K562 (cell line): ENCODE results near the gene B3GALT4. TPM values are rescaled to one million over a fixed set of nuclear protein-coding genes. Genes with fewer than 3 reads are reported as not detected.

Experiments
- BCOR ChIP-seq: fragments of 450-650 bp; IDR thresholded peaks from 2 replicates; pipeline ENCODE4 v1.6.1; 2016
- JUN ChIP-seq, 2 experiments: sonication (generic) in 1 of 2; formaldehyde crosslinking in 1 of 2; IDR thresholded peaks; 2 replicates each; pipeline versions ENCODE4 v1.6.1 to v1.8.0; 2012 to 2022; ENCODE audit warnings: borderline replicate concordance in 2 of 2, mild to moderate bottlenecking in 2 of 2, improper control_type of control experiment in 1 of 2, low read depth in 1 of 2, low read length in 1 of 2, missing genetic modification reagents in 1 of 2
- PHF20 ChIP-seq: fragments of 450-650 bp; IDR thresholded peaks from 2 replicates; pipeline ENCODE4 v1.6.1; 2018; ENCODE audit not compliant: partially characterized antibody
- YY1 ChIP-seq, 3 experiments: IDR thresholded peaks; 2 replicates each; pipeline ENCODE4 v1.6.1; 2011; ENCODE audit warnings: low read length in 2 of 3, mild to moderate bottlenecking in 2 of 3, moderate library complexity in 2 of 3, borderline replicate concordance in 1 of 3, control low read depth in 1 of 3, low read depth in 1 of 3; ENCODE audit not compliant: insufficient read depth in 3 of 3, insufficient replicate concordance in 2 of 3, control insufficient read depth in 1 of 3, insufficient read length in 1 of 3; ENCODE audit errors: extremely low read depth in 1 of 3
- polyA plus RNA-seq, 8 experiments: library from polyadenylated mRNA; depleted of rRNA in 4 of 8; stranded (reverse) in 5 of 8; unstranded in 3 of 8; fragments of >200 nt; fragmentation: Nextera tagmentation in 2 of 8; fragmentation: Illumina TruSeq in 1 of 8; extraction: Ambion mirVana in 2 of 8; extraction: Trizol in 1 of 8; gene quantifications; 2 replicates each; pipeline versions ENCODE4 v1.2.1 to v1.2.3, GENCODE V29; 2011 to 2014; ENCODE audit warnings: inconsistent platforms in 1 of 8, missing spikeins in 1 of 8
- total RNA-seq, 7 experiments: library from RNA; depleted of rRNA in 6 of 7; stranded (reverse); fragments of >200 nt in 6 of 7; fragmentation: Illumina TruSeq in 2 of 7; extraction: Trizol in 2 of 7; gene quantifications; 2 replicates each; pipeline versions ENCODE4 v1.2.1 to v1.2.3, GENCODE V29; 2011 to 2021; ENCODE audit warnings: low replicate concordance in 1 of 7
- TF ChIP-seq, protein P1 (sequence below): fragments of 250-450 bp; sonication (Bioruptor Pico); IDR thresholded peaks from 2 replicates; pipeline ENCODE4 v1.5.0; 2021
- TF ChIP-seq, protein P2 (sequence below): fragments of 250-450 bp; sonication (Bioruptor Pico); IDR thresholded peaks from 2 replicates; pipeline ENCODE4 v1.4.0; 2020; ENCODE audit warnings: mild to moderate bottlenecking, moderate library complexity
- TF ChIP-seq, protein P3 (sequence below): fragments of 450-650 bp; IDR thresholded peaks from 2 replicates; pipeline ENCODE4 v1.6.1; 2016
- TF ChIP-seq, protein P4 (sequence below), 2 experiments: fragments of 450-650 bp; IDR thresholded peaks; 2 replicates each; pipeline ENCODE4 v1.6.1; 2016; ENCODE audit warnings: mild to moderate bottlenecking in 2 of 2, borderline replicate concordance in 1 of 2, low read depth in 1 of 2, moderate library complexity in 1 of 2
- TF ChIP-seq, protein P5 (sequence below), 2 experiments: fragments of 150-350 bp in 1 of 2; IDR thresholded peaks; 2 replicates each; pipeline ENCODE4 v1.6.1; 2012 to 2016; ENCODE audit warnings: low read depth in 2 of 2, low read length in 2 of 2, mild to moderate bottlenecking in 1 of 2, moderate library complexity in 1 of 2

The B3GALT4 gene
- total and polyA plus RNA-seq, 9 of the 15 experiments (the other 6 are each of a cell fraction or from before 2014, with no cell fraction given): 0.11 to 1.3 (median 0.53) TPM; not detected in 1

DNA sequence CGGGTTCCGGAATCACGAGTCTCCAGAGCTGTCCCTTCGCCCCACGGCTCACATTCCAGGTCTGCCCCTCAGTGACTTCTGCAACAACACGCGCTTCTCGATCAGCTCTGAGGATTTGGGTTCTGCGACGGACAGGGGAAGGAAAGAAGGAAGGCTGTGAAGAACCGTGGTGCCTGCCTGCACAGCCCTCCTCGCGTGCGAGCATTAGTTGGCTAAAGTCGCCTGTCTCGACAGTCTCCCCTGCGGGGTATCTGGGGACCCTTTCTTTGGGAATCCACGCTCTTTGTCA is 28.3 kb upstream of the B3GALT4 start (continued):
- TF ChIP-seq, protein P1, sequence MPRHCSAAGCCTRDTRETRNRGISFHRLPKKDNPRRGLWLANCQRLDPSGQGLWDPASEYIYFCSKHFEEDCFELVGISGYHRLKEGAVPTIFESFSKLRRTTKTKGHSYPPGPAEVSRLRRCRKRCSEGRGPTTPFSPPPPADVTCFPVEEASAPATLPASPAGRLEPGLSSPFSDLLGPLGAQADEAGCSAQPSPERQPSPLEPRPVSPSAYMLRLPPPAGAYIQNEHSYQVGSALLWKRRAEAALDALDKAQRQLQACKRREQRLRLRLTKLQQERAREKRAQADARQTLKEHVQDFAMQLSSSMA (CRISPR knock-in tag): peak; percentile 16; the same call in 1 of the 2 replicates
- no peak for TF ChIP-seq PHF20
- no peak for TF ChIP-seq YY1 (IDR thresholded peaks at IDR 0.05; ENCODE audit: borderline replicate concordance in 1 of 3, control insufficient read depth in 1 of 3, extremely low read depth in 1 of 3, insufficient read depth in 3 of 3, insufficient read length in 1 of 3, insufficient replicate concordance in 2 of 3, low read depth in 1 of 3, low read length in 2 of 3)
- TF ChIP-seq, protein P2, sequence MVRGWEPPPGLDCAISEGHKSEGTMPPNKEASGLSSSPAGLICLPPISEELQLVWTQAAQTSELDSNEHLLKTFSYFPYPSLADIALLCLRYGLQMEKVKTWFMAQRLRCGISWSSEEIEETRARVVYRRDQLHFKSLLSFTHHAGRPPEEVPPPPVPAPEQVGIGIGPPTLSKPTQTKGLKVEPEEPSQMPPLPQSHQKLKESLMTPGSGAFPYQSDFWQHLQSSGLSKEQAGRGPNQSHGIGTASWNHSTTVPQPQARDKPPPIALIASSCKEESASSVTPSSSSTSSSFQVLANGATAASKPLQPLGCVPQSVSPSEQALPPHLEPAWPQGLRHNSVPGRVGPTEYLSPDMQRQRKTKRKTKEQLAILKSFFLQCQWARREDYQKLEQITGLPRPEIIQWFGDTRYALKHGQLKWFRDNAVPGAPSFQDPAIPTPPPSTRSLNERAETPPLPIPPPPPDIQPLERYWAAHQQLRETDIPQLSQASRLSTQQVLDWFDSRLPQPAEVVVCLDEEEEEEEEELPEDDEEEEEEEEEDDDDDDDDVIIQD (CRISPR knock-in tag): no peak
- TF ChIP-seq, protein P3, sequence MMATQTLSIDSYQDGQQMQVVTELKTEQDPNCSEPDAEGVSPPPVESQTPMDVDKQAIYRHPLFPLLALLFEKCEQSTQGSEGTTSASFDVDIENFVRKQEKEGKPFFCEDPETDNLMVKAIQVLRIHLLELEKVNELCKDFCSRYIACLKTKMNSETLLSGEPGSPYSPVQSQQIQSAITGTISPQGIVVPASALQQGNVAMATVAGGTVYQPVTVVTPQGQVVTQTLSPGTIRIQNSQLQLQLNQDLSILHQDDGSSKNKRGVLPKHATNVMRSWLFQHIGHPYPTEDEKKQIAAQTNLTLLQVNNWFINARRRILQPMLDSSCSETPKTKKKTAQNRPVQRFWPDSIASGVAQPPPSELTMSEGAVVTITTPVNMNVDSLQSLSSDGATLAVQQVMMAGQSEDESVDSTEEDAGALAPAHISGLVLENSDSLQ: no peak
- TF ChIP-seq, protein P4, sequence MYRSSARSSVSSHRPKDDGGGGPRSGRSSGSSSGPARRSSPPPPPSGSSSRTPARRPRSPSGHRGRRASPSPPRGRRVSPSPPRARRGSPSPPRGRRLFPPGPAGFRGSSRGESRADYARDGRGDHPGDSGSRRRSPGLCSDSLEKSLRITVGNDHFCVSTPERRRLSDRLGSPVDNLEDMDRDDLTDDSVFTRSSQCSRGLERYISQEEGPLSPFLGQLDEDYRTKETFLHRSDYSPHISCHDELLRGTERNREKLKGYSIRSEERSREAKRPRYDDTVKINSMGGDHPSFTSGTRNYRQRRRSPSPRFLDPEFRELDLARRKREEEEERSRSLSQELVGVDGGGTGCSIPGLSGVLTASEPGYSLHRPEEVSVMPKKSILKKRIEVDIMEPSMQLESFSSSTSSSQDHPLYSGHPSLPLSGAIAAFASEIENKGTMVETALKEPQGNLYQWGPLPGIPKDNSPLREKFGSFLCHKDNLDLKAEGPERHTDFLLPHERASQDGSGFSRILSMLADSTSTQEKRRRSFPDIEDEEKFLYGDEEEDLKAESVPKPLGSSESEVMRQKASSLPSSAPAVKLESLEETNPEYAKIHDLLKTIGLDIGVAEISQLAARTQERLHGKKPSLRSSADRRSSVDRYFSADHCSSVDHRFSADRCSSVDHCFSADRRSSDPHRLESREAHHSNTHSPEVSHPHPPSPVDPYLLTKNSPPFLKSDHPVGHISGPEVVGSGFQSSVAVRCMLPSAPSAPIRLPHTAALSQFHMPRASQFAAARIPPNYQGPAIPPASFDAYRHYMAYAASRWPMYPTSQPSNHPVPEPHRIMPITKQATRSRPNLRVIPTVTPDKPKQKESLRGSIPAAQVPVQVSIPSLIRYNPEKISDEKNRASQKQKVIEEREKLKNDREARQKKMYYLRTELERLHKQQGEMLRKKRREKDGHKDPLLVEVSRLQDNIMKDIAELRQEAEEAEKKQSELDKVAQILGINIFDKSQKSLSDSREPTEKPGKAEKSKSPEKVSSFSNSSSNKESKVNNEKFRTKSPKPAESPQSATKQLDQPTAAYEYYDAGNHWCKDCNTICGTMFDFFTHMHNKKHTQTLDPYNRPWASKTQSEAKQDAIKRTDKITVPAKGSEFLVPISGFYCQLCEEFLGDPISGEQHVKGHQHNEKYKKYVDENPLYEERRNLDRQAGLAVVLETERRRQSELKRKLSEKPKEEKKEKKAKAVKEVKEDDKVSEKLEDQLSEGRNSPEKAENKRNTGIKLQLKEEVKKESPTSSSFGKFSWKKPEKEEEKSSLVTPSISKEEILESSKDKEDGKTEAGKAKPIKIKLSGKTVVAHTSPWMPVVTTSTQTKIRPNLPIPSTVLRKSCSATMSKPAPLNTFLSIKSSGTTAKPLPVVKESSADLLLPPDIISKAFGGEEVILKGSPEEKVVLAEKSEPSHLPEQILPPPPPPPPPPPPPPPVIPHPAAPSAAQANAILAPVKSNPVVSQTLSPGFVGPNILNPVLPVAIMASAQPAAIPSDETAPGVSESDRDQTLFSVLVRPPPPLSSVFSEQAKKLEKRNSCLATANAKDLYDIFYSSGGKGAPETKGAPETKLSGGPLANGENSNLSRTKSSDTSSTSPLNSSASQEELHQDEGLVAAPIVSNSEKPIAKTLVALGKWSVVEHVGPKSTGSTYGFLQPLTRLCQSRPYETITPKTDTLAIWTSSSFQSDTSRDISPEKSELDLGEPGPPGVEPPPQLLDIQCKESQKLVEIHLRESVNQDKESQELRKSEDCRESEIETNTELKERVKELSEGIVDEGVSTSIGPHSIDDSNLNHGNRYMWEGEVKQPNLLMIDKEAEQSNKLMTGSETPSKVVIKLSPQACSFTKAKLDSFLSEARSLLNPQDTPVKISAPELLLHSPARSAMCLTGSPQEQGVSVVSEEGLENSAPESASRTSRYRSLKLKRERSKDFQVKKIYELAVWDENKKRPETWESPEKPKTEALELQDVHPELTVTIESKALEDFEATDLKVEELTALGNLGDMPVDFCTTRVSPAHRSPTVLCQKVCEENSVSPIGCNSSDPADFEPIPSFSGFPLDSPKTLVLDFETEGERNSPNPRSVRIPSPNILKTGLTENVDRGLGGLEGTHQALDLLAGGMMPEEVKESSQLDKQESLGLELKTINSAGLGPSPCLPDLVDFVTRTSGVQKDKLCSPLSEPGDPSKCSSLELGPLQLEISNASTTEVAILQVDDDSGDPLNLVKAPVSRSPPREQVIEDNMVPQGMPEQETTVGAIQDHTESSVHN (IDR thresholded peaks at IDR 0.05; ENCODE audit: borderline replicate concordance in 1 of 2, low read depth in 1 of 2): 0 out of 4 replicates have a peak, but pooled peaks of 1 of the 2 experiments have one; percentile 28
- TF ChIP-seq BCOR: no peak
- TF ChIP-seq, protein P5, sequence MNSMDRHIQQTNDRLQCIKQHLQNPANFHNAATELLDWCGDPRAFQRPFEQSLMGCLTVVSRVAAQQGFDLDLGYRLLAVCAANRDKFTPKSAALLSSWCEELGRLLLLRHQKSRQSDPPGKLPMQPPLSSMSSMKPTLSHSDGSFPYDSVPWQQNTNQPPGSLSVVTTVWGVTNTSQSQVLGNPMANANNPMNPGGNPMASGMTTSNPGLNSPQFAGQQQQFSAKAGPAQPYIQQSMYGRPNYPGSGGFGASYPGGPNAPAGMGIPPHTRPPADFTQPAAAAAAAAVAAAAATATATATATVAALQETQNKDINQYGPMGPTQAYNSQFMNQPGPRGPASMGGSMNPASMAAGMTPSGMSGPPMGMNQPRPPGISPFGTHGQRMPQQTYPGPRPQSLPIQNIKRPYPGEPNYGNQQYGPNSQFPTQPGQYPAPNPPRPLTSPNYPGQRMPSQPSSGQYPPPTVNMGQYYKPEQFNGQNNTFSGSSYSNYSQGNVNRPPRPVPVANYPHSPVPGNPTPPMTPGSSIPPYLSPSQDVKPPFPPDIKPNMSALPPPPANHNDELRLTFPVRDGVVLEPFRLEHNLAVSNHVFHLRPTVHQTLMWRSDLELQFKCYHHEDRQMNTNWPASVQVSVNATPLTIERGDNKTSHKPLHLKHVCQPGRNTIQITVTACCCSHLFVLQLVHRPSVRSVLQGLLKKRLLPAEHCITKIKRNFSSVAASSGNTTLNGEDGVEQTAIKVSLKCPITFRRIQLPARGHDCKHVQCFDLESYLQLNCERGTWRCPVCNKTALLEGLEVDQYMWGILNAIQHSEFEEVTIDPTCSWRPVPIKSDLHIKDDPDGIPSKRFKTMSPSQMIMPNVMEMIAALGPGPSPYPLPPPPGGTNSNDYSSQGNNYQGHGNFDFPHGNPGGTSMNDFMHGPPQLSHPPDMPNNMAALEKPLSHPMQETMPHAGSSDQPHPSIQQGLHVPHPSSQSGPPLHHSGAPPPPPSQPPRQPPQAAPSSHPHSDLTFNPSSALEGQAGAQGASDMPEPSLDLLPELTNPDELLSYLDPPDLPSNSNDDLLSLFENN (IDR thresholded peaks at IDR 0.05; ENCODE audit: low read depth in 2 of 2, low read length in 2 of 2): no peak
- TF ChIP-seq JUN (IDR thresholded peaks at IDR 0.05; ENCODE audit: borderline replicate concordance, low read depth, low read length): no peak
- no peak for TF ChIP-seq JUN (CRISPR knock-in tag; IDR thresholded peaks at IDR 0.05; ENCODE audit: borderline replicate concordance)
